HT1080 (cell line): ENCODE results near the gene NSFL1C. TPM values are rescaled to one million over a fixed set of nuclear protein-coding genes. Genes with fewer than 3 reads are reported as not detected.
"Not testable (repeated sequence)": the region's sequence is repeated elsewhere in the genome, so short reads cannot be mapped to it uniquely, and the experiment has no call there.

Source experiments
- DNase-seq: peaks from one replicate; pipeline ENCODE4 v3.0.0-alpha.2; 2015; ENCODE audit warnings: low read depth
- total RNA-seq: library from RNA; depleted of rRNA; stranded (reverse); fragments of >200 nt; shearing (Covaris generic); gene quantifications from 2 replicates; pipeline ENCODE4 v1.2.3, GENCODE V29; 2014

The NSFL1C gene
- total RNA-seq, 1 experiment from 2014 or later: 48.4 TPM

- DNase-seq: peak; percentile 46
Observed at GRCh38 chr20:1427457-1428054, 39.1 kb downstream of the NSFL1C start.

- no peak for DNase-seq
Observed at GRCh38 chr20:1426231-1426849, 40.3 kb downstream of the NSFL1C start.

GRCh38 chr20:1424336-1424735 is 42.3 kb downstream of the NSFL1C start:
- DNase-seq: no peak

GRCh38 chr20:1423625-1424106 is 43.0 kb downstream of the NSFL1C start:
- peak; percentile 28 for DNase-seq

- no peak for DNase-seq
Observed at GRCh38 chr20:1423206-1423605, 43.4 kb downstream of the NSFL1C start.

GRCh38 chr20:1422753-1423152 is 43.9 kb downstream of the NSFL1C start:
- DNase-seq: peak; percentile 44

GRCh38 chr20:1420066-1420465 is 46.6 kb downstream of the NSFL1C start:
- no peak for DNase-seq

- DNase-seq: peak; percentile 69
Observed at GRCh38 chr20:1418350-1418749, 48.3 kb downstream of the NSFL1C start.

GRCh38 chr20:1417790-1418189 is 48.9 kb downstream of the NSFL1C start:
- DNase-seq: no peak

- peak; percentile 99 for DNase-seq
Observed at GRCh38 chr20:1417273-1417672, 49.4 kb downstream of the NSFL1C start.

- DNase-seq: peak; percentile 100
Observed at GRCh38 chr20:1415667-1416468, 50.8 kb downstream of the NSFL1C start.

- DNase-seq: no peak
Observed at GRCh38 chr20:1414982-1415381, 51.7 kb downstream of the NSFL1C start.

GRCh38 chr20:1405801-1406200 is 60.8 kb downstream of the NSFL1C start:
- DNase-seq: no peak

- no peak for DNase-seq
Observed at GRCh38 chr20:1403624-1404023, 63.0 kb downstream of the NSFL1C start.

GRCh38 chr20:1402149-1402548 is 64.5 kb downstream of the NSFL1C start:
- peak; percentile 94 for DNase-seq

- no peak for DNase-seq
Observed at GRCh38 chr20:1401451-1401907, 65.2 kb downstream of the NSFL1C start.

GRCh38 chr20:1399678-1400366 is 66.8 kb downstream of the NSFL1C start:
- peak; percentile 92 for DNase-seq

GRCh38 chr20:1398185-1398584 is 68.5 kb downstream of the NSFL1C start:
- not testable (repeated sequence) for DNase-seq

GRCh38 chr20:1397710-1398109 is 68.9 kb downstream of the NSFL1C start:
- no peak for DNase-seq

- peak; percentile 38 for DNase-seq
Observed at GRCh38 chr20:1396702-1397101, 69.9 kb downstream of the NSFL1C start.

- peak; percentile 78 for DNase-seq
Observed at GRCh38 chr20:1396264-1396663, 70.4 kb downstream of the NSFL1C start.

GRCh38 chr20:1394686-1395085 is 72.0 kb downstream of the NSFL1C start:
- DNase-seq: no peak
